CD4-positive, alpha-beta T cell (primary cell): ENCODE results near the gene HMGN2. TPM values are rescaled to one million over a fixed set of nuclear protein-coding genes. Genes with fewer than 3 reads are reported as not detected.

Experiments
- ATAC-seq: fragments of 200-7000 bp; cut with Tn5 transposase; one replicate; pipeline ENCODE4 v1.10.0; 2022; ENCODE audit warnings: mild to moderate bottlenecking; ENCODE audit not compliant: poor library complexity
- CTCF ChIA-PET: fragments of 350-600 bp; sonication (Branson Sonifier 250); formaldehyde crosslinking; loops from one replicate; lab custom pipeline; 2021; ENCODE audit warnings: antibody characterized with exemption, inconsistent platforms; lab: Charles Lee
- POLR2A ChIA-PET: fragments of 350-600 bp; sonication (Branson Sonifier 250); formaldehyde crosslinking; loops from one replicate; lab custom pipeline; 2021; ENCODE audit warnings: antibody characterized with exemption, inconsistent platforms; lab: Charles Lee
- DNase-seq, 14 experiments: peaks; one replicate each; pipeline ENCODE4 v3.0.0-alpha.2; 2013 to 2020; ENCODE audit warnings: mixed read lengths in 2 of 14
- H3K27ac ChIP-seq, 2 donors: one replicate each; pipeline versions ENCODE4 v1.5.1 to v1.7.0; 2013; ENCODE audit warnings: low read length in 2 of 2, low read depth in 1 of 2, mild to moderate bottlenecking in 1 of 2
- H3K27me3 ChIP-seq, 2 experiments: 1 replicate in 1 of 2; 2 replicates in 1 of 2; pipeline versions ENCODE4 v1.6.1 to v1.7.0; 2013; ENCODE audit warnings: low read length in 2 of 2, control low read depth in 1 of 2, mild to moderate bottlenecking in 1 of 2, moderate library complexity in 1 of 2; ENCODE audit not compliant: insufficient read depth in 2 of 2, control insufficient read depth in 1 of 2
- H3K36me3 ChIP-seq: one replicate; pipeline ENCODE4 v1.6.1; 2013; ENCODE audit warnings: low read length, control low read depth; ENCODE audit not compliant: insufficient read depth
- H3K4me1 ChIP-seq: one replicate; pipeline ENCODE4 v1.6.1; 2013; ENCODE audit warnings: low read length, control low read depth; ENCODE audit not compliant: insufficient read depth
- H3K4me3 ChIP-seq: one replicate; pipeline ENCODE4 v1.5.1; 2013; ENCODE audit warnings: mild to moderate bottlenecking, low read length, moderate library complexity
- H3K9me3 ChIP-seq, 2 experiments: 1 replicate in 1 of 2; 2 replicates in 1 of 2; pipeline versions ENCODE4 v1.6.1 to v1.7.0; 2013; ENCODE audit warnings: low read length in 2 of 2, mild to moderate bottlenecking in 2 of 2, control low read depth in 1 of 2, moderate library complexity in 1 of 2; ENCODE audit not compliant: control insufficient read depth in 1 of 2, insufficient read depth in 1 of 2
- H3K27ac Mint-ChIP-seq: one replicate; pipeline ENCODE4 v1.8.0; 2020; ENCODE audit warnings: mixed read lengths
- H3K27me3 Mint-ChIP-seq: one replicate; pipeline ENCODE4 v1.8.0; 2021; ENCODE audit warnings: mixed read lengths
- H3K36me3 Mint-ChIP-seq: one replicate; pipeline ENCODE4 v1.8.0; 2021; ENCODE audit warnings: low read depth, mixed read lengths
- H3K4me1 Mint-ChIP-seq: one replicate; pipeline ENCODE4 v1.8.0; 2021; ENCODE audit warnings: low read depth, mixed read lengths
- H3K4me3 Mint-ChIP-seq: one replicate; pipeline ENCODE4 v1.8.0; 2020; ENCODE audit warnings: mild to moderate bottlenecking, mixed read lengths
- H3K9me3 Mint-ChIP-seq: one replicate; pipeline ENCODE4 v1.8.0; 2020; ENCODE audit warnings: mixed read lengths
- intact Hi-C, 2 experiments: fragments of 100-400 bp; cut with DNase I in 1 of 2; cut with micrococcal nuclease in 1 of 2; formaldehyde crosslinking; loops; one replicate each; pipeline versions ENCODE4 v1.15.1 to v1.9.0; 2023 to 2025; cut with DNase I, micrococcal nuclease
- total RNA-seq, 174 experiments: library from RNA in 2 of 174; stranded (reverse) in 2 of 174; gene quantifications; one replicate each; pipeline ENCODE4 v1.2.3 and lab custom pipeline; 2021 to 2026
- TF ChIP-seq, protein P1 (sequence below): fragments of 200-600 bp; IDR thresholded peaks from one replicate; pipeline ENCODE4 v1.8.0; 2022; ENCODE audit warnings: antibody characterized with exemption, mild to moderate bottlenecking

HMGN2 gene
- total RNA-seq, 2 experiments from 2014 or later: 323 to 330 TPM

DNA sequence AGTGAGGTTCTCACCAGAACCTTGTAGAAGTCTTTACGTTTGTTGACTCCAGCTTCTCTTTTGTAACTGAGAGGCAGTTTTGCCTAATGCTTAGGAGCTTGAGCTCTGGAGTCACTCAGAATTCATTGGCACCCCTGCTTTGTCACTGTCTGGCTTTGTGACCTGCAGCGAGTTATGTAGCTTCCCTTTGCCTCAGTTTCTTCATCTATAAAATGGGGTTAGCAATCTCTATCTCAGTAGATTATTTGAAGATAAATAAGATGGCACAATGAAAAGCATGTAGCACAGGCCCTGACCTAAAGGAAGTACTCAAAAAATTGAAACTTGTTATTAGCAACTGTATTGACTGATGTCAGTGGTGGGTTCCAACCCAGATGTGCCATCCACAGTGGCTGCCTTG, 32.0 kb upstream of the HMGN2 start:
- Histone ChIP-seq H3K9me3 (no peaks in the 10 kb centered on the region), H3K36me3 (peaks cover 88% of the 10 kb centered on the region), H3K27me3 (no peaks in the 10 kb centered on the region), H3K27ac (no peak overlapping the region), H3K4me1 (no peaks in the 10 kb centered on the region), H3K4me3 (no peak overlapping the region)
- intact Hi-C loops: no loop called here
- ATAC-seq (no peak), DNase-seq (no peak)
- Mint-ChIP-seq H3K36me3 (peaks cover 71% of the 10 kb centered on the region), H3K4me1 (peaks cover 4% of the 10 kb centered on the region), H3K4me3 (no peak overlapping the region), H3K9me3 (no peaks in the 10 kb centered on the region), H3K27me3 (no peaks in the 10 kb centered on the region), H3K27ac (no peak overlapping the region)
- TF ChIP-seq, protein P1, sequence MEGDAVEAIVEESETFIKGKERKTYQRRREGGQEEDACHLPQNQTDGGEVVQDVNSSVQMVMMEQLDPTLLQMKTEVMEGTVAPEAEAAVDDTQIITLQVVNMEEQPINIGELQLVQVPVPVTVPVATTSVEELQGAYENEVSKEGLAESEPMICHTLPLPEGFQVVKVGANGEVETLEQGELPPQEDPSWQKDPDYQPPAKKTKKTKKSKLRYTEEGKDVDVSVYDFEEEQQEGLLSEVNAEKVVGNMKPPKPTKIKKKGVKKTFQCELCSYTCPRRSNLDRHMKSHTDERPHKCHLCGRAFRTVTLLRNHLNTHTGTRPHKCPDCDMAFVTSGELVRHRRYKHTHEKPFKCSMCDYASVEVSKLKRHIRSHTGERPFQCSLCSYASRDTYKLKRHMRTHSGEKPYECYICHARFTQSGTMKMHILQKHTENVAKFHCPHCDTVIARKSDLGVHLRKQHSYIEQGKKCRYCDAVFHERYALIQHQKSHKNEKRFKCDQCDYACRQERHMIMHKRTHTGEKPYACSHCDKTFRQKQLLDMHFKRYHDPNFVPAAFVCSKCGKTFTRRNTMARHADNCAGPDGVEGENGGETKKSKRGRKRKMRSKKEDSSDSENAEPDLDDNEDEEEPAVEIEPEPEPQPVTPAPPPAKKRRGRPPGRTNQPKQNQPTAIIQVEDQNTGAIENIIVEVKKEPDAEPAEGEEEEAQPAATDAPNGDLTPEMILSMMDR: no peak
- CTCF ChIA-PET: no interaction called here
- POLR2A ChIA-PET: interaction anchor here (1.0 kb wide), 1 partner anchor 9 kb away, joined by 4 read pairs; no protein-coding TSS in a partner anchor

DNA sequence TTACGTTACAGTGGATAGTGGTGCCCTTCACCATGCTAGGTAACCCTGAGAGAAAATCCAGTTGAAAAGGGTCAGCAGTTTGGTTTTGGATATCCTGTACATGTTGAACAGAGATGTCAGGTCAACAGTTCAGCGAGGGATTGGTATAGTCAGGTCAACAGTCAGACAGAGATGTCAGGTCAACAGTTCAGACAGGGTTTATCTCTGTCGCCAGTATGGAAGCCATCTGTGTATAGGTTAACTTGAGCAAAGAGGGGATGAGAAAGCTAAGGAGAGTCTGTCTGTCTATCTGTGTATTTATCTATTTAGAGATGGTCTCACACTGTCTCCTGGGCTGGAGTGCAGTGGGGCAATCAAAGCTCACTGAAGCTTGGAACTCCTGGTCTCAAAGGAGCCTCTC, 22.4 kb upstream of the HMGN2 start:
- H3K36me3 ChIP-seq: peaks cover 56% of the 10 kb centered on the region
- no peaks in the 10 kb centered on the region for H3K4me1 ChIP-seq
- ChIA-PET CTCF (interaction anchor here (2.3 kb wide), 1 partner anchor 33 kb away, joined by 5 read pairs; no protein-coding TSS in a partner anchor), POLR2A (interaction anchor here (0.7 kb wide), 1 partner anchor 20 kb away, joined by 3 read pairs; no protein-coding TSS in a partner anchor)
- no peak overlapping the region for H3K4me3 ChIP-seq
- TF ChIP-seq, protein P1: no peak
- no peak for DNase-seq
- H3K9me3 ChIP-seq: no peaks in the 10 kb centered on the region
- no peaks in the 10 kb centered on the region for H3K4me1 Mint-ChIP-seq
- no peak overlapping the region for H3K27ac ChIP-seq
- intact Hi-C loops: no loop called here
- H3K4me3 Mint-ChIP-seq: no peak overlapping the region
- ATAC-seq: no peak
- H3K27ac Mint-ChIP-seq: no peak overlapping the region
- H3K36me3 Mint-ChIP-seq: peaks cover 77% of the 10 kb centered on the region
- H3K9me3 Mint-ChIP-seq: no peaks in the 10 kb centered on the region
- H3K27me3 Mint-ChIP-seq: no peaks in the 10 kb centered on the region
- no peaks in the 10 kb centered on the region for H3K27me3 ChIP-seq

DNA sequence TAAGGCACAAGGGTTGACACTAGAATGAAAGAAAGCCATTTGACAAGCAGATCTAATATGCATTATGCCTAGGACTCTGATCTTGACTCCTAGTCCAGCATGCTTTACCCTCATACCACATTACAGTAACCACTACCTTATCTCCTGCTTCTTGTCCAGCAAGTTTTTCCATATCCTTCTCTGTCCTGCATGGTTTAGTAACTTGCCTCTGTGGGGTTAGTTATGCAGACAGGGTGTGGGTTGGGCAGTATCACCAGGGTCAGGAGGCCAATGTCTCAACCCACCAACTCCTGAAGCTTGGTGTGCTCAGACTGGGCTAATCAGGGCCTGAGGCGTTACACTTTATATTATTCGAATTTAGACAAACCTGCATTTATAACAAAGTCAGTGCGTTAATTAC, 21.3 kb upstream of the HMGN2 start:
- H3K27ac Mint-ChIP-seq: no peak overlapping the region
- H3K9me3 Mint-ChIP-seq: no peaks in the 10 kb centered on the region
- no peaks in the 10 kb centered on the region for H3K9me3 ChIP-seq
- no peaks in the 10 kb centered on the region for H3K4me1 Mint-ChIP-seq
- TF ChIP-seq, protein P1: no peak
- CTCF ChIA-PET: interaction anchor here (2.3 kb wide), 1 partner anchor 34 kb away, joined by 5 read pairs; no protein-coding TSS in a partner anchor
- H3K36me3 Mint-ChIP-seq: peaks cover 81% of the 10 kb centered on the region
- no peak overlapping the region for H3K4me3 ChIP-seq
- H3K27me3 Mint-ChIP-seq: no peaks in the 10 kb centered on the region
- no peak for DNase-seq
- no peaks in the 10 kb centered on the region for H3K4me1 ChIP-seq
- no peak overlapping the region for H3K27ac ChIP-seq
- ATAC-seq: no peak
- no peaks in the 10 kb centered on the region for H3K27me3 ChIP-seq
- no peak overlapping the region for H3K4me3 Mint-ChIP-seq
- H3K36me3 ChIP-seq: peaks cover 55% of the 10 kb centered on the region
- POLR2A ChIA-PET: no interaction called here
- intact Hi-C loops: no loop called here
